ENCODE results near the gene RNU6-1.
A peak's percentile ranks its signal among the peaks of the same experiment; 100 is the strongest.

RNU6-1 gene

DNA sequence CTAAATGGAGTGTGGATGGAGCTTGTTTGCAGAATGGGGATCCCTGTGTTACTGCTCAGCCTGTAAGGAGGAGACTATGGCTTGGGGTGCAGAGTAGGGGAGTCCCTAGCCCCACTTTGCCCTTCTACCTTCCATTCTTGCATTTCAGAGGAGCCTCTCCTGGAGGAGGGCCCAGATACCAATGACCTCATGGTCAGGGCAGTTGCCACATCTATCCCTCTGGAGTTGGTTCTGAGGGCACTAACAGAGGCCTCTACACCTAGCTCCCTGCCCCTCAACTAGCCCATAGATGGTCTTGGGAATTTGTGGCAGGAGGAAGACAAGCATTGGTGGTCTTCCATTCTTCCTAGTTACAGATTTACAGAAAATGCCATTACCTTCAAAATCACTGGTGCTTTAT, 8.5 kb downstream of the RNU6-1 start:
- DNase-seq: no peak
- TF ChIP-seq, protein P1, sequence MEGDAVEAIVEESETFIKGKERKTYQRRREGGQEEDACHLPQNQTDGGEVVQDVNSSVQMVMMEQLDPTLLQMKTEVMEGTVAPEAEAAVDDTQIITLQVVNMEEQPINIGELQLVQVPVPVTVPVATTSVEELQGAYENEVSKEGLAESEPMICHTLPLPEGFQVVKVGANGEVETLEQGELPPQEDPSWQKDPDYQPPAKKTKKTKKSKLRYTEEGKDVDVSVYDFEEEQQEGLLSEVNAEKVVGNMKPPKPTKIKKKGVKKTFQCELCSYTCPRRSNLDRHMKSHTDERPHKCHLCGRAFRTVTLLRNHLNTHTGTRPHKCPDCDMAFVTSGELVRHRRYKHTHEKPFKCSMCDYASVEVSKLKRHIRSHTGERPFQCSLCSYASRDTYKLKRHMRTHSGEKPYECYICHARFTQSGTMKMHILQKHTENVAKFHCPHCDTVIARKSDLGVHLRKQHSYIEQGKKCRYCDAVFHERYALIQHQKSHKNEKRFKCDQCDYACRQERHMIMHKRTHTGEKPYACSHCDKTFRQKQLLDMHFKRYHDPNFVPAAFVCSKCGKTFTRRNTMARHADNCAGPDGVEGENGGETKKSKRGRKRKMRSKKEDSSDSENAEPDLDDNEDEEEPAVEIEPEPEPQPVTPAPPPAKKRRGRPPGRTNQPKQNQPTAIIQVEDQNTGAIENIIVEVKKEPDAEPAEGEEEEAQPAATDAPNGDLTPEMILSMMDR (IDR thresholded peaks at IDR 0.05): no peak
- Mint-ChIP-seq H3K4me1 (peaks cover 61% of the 10 kb centered on the region), H3K4me3 (no peak overlapping the region), H3K27me3 (ENCODE audit: low read depth, poor library complexity) (peaks cover 90% of the 10 kb centered on the region), H3K27ac (no peak overlapping the region), H3K9me3 (no peaks in the 10 kb centered on the region), H3K36me3 (ENCODE audit: low read depth) (no peaks in the 10 kb centered on the region)

- peaks cover 90% of the 10 kb centered on the region for H3K27me3 Mint-ChIP-seq (ENCODE audit: low read depth, poor library complexity)
Measured at GRCh38 chr15:67829647-67830504, 10.0 kb downstream of the RNU6-1 start.

DNA sequence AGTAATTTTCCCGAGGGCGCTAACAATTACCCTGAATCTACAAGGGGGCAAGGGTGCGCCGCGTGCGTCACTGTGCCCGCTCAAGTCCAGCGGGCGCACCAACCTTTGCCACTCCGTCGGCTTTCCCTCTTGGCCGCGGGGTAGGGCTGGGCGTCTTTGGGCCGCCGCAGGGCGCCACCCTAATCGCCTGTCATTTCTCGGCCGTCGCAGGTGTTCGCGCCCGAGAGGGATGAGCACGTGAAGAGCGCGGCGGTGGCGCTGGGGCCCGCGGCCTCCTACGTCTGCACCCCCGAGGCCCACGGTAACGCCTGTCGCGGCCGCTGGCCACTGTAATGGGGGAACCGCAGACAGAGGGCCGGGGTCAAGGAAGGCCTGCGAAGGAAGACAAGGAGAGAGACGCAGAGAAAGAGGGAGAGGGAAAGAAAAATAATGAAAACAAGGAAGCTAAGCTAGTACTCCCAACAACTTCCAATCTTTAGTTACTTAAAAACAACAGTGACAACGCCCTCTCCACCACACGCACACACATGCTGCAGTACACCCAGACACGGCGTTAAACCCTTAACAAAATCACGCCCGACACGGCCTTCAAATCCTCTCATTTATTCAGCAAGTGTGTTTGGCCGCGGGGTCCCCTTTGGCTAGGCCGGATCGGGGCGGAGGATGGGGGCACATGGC, 10.7 kb downstream of the RNU6-1 start:
- H3K27ac Mint-ChIP-seq: no peak overlapping the region
- H3K36me3 Mint-ChIP-seq (ENCODE audit: low read depth): no peaks in the 10 kb centered on the region
- TF ChIP-seq, protein P1 (IDR thresholded peaks at IDR 0.05): no peak
- H3K27me3 Mint-ChIP-seq (ENCODE audit: low read depth, poor library complexity): peaks cover 90% of the 10 kb centered on the region
- H3K4me1 Mint-ChIP-seq: peaks cover 63% of the 10 kb centered on the region
- peak overlapping the region; percentile 75 for H3K4me3 Mint-ChIP-seq
- no peaks in the 10 kb centered on the region for H3K9me3 Mint-ChIP-seq
- no peak for DNase-seq

More at GRCh38 chr15:67829647-67830504, 10.0 kb downstream of the RNU6-1 start:
- no peaks in the 10 kb centered on the region for H3K36me3 Mint-ChIP-seq (ENCODE audit: low read depth)
- H3K4me1 Mint-ChIP-seq: peaks cover 65% of the 10 kb centered on the region
- H3K4me3 Mint-ChIP-seq: peak overlapping the region; percentile 75
- TF ChIP-seq, protein P1 (IDR thresholded peaks at IDR 0.05): no peak
- H3K27ac Mint-ChIP-seq: no peak overlapping the region
- H3K9me3 Mint-ChIP-seq: no peaks in the 10 kb centered on the region
- DNase-seq: peak; percentile 14

DNA sequence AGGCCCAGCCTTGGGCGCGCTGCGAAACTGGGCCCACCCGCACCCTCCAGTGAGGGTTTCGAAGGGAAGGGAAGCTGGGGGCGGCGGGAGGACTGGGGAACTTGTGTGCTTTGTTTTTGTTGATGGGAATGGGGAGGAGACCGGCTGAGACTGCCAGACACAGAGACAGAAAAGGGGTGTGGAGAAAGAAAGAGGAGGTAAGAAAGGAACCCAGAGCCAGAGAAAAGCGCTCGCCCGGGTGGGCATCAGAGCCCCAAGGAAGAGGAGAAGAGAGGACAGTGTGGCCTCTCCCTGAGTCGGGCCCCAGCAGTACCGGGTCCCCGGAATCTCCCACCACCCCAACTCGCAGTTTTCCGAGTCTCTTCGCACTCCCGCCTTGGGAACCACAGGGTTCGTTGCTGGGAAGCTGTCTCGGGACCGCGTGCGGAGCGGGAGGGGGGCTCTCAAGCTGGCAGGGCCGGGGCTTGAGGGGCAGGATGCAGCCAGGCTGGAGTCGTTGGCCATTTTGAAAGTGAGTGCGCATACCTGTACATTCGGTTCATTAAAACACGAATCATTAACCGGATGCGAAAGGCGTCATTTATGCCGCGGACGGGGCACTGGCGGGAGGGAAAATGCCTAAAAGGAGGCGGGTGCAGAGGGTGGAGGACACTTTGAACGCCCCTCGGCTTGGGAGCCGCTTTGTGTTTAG, 11.4 kb downstream of the RNU6-1 start:
- no peak for DNase-seq
- TF ChIP-seq, protein P1 (IDR thresholded peaks at IDR 0.05): no peak
- Mint-ChIP-seq H3K4me3 (peak overlapping the region; percentile 73), H3K27me3 (ENCODE audit: low read depth, poor library complexity) (peaks cover 90% of the 10 kb centered on the region), H3K36me3 (ENCODE audit: low read depth) (no peaks in the 10 kb centered on the region), H3K9me3 (no peaks in the 10 kb centered on the region), H3K4me1 (peaks cover 63% of the 10 kb centered on the region), H3K27ac (no peak overlapping the region)

DNA sequence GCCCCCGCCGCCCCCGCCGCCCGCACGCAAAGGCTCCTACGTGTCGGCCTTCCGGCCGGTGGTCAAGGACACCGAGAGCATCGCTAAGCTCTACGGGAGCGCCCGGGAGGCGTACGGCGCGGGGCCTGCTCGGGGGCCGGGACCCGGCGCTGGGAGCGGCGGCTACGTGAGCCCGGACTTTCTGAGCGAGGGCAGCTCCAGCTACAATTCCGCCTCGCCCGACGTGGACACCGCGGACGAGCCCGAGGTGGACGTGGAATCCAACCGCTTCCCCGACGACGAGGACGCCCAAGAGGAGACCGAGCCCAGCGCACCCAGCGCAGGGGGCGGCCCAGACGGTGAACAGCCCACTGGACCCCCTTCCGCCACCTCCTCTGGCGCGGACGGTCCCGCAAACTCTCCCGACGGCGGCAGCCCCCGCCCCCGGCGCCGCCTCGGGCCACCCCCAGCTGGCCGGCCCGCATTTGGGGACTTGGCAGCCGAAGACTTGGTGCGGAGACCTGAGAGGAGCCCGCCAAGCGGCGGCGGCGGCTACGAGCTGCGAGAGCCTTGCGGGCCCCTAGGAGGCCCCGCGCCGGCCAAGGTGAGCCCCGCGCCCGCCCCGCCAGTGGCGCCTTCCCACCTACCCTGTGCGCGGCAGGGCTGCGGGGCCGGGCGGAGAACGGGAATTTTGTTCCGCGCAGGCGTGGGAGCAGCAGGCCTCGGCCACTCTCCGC, 12.1 kb downstream of the RNU6-1 start:
- DNase-seq: no peak
- H3K4me3 Mint-ChIP-seq: no peak overlapping the region
- H3K36me3 Mint-ChIP-seq (ENCODE audit: low read depth): no peaks in the 10 kb centered on the region
- no peaks in the 10 kb centered on the region for H3K9me3 Mint-ChIP-seq
- TF ChIP-seq, protein P1 (IDR thresholded peaks at IDR 0.05): no peak
- H3K27me3 Mint-ChIP-seq (ENCODE audit: low read depth, poor library complexity): peaks cover 88% of the 10 kb centered on the region
- no peak overlapping the region for H3K27ac Mint-ChIP-seq
- peaks cover 58% of the 10 kb centered on the region for H3K4me1 Mint-ChIP-seq
